Airway epithelial cell (primary cell): Measurements from ENCODE around the gene NLRC4. TPM values are rescaled to one million over a fixed set of nuclear protein-coding genes. Genes with fewer than 3 reads are reported as not detected.

ENCODE experiments used
- total RNA-seq: library from RNA; depleted of rRNA; stranded (reverse); fragments of >200 nt; gene quantifications from 2 replicates; pipeline ENCODE4 v1.2.3, GENCODE V29; 2015

NLRC4 gene, protein sequence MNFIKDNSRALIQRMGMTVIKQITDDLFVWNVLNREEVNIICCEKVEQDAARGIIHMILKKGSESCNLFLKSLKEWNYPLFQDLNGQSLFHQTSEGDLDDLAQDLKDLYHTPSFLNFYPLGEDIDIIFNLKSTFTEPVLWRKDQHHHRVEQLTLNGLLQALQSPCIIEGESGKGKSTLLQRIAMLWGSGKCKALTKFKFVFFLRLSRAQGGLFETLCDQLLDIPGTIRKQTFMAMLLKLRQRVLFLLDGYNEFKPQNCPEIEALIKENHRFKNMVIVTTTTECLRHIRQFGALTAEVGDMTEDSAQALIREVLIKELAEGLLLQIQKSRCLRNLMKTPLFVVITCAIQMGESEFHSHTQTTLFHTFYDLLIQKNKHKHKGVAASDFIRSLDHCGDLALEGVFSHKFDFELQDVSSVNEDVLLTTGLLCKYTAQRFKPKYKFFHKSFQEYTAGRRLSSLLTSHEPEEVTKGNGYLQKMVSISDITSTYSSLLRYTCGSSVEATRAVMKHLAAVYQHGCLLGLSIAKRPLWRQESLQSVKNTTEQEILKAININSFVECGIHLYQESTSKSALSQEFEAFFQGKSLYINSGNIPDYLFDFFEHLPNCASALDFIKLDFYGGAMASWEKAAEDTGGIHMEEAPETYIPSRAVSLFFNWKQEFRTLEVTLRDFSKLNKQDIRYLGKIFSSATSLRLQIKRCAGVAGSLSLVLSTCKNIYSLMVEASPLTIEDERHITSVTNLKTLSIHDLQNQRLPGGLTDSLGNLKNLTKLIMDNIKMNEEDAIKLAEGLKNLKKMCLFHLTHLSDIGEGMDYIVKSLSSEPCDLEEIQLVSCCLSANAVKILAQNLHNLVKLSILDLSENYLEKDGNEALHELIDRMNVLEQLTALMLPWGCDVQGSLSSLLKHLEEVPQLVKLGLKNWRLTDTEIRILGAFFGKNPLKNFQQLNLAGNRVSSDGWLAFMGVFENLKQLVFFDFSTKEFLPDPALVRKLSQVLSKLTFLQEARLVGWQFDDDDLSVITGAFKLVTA
- not detected in 2 replicates for total RNA-seq

DNA sequence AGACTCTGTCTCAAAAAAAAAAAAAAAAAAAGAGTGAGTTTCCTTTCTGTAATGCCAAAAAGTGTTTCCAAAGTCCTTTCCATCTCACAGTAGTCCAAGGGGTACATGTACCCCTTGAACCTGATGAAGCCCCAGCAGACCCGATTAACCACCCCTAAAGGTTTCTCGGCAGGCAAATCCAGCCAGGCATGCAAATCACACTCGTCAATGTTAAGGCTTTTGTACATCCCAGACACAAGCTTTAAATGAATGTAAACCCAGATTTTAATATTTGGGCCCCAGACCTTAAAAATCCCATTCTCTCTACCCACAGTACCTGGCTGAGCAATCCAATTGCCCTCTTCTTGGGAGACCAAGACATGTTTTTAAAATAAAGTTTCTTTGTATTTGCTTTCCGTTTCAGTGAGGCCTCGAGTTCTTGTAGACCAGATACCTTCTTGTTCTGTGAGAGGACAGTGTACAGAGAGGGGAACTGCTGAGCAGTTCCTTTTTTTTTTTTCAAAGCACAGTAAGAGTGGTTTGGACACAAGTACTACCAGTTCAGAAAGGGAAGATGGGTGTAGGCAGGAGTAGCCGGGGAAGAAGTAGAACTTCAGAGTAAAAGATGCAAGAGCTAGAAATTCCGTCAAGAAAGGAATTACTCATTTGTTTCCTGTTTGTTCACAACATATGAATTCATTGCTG, at the start of gene NLRC4:
Gene NLRC4, minus strand, starts transcription at position 465 of the 684 bp plus-strand sequence. CDS start 8,111 bp downstream, outside the sequence.

DNA sequence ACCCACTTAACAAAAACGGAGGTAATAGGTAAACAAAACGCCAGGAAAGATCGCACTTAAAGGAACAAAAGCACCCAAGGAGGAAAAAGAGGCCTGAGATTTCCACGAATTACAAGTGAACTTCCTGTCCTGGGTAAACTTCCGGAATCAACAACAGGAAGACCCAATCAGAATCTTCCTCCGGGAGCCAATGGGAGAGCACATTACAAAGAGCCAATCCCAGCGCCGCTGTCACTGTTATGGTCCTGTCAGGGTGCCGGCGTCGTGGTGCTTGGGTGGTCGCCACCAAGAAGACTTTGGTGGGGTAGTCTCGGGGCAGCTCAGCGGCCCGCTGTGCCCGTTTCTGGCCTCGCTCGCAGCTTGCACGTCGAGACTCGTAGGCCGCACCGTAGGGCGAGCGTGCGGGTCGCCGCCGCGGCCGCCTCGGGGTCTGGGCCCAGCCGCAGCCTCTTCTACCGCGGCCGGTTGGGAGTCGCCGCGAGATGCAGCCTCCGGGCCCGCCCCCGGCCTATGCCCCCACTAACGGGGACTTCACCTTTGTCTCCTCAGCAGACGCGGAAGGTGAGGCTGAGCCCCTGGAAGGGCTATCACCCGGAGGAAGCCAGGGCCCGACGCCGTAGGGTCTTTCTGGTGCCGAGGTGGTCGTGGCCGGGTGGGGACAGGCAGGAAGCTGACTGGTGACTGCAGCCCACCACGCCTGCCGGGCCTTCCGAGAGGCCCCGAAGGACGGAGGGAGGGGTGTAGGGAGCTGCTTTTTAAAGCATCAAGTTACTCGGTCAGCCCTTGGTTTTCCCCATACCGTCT, 13.2 kb upstream of the NLRC4 start, which contains the start of gene YIPF4:
Gene YIPF4, plus strand, starts transcription at position 231 of the 804 bp plus-strand sequence. Its CDS starts 252 bp downstream, at position 483.

Other genes with a start within 250 kb of the NLRC4 start
- gene DPY30, start 225.1 kb downstream of the NLRC4 start, total RNA-seq: 97.3 and 97.8 TPM in 2 replicates
- gene SPAST, start 201.3 kb downstream of the NLRC4 start, total RNA-seq: 12.6 and 15.9 TPM in 2 replicates
- 13.5 and 18.1 TPM in 2 replicates for gene SLC30A6, start 99.0 kb downstream of the NLRC4 start, total RNA-seq
- gene YIPF4, start 13.0 kb upstream of the NLRC4 start, total RNA-seq: 9.1 and 12.9 TPM in 2 replicates
- gene BIRC6, start 92.1 kb upstream of the NLRC4 start, total RNA-seq: 46.1 and 48.3 TPM in 2 replicates